ENCODE results near the gene JMJD1C.

The JMJD1C gene

DNA sequence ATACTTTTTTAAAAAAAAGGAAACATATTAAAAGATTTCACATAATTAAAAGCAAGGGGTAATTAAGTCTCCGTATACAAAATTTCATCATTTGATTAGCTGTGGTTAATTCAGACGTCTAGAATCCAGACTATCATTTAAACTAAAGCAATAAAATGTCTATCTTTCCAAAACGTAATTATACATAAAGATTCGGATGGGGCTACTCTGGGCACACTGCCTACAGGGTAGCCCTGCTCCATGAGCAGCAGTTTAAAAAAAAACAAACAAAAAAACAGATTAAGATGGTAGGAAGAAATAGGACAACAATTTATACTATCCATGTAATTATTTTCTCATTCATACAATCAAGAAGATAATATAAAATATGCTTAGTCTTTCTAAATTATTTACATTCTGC is 236.6 kb downstream of the JMJD1C start:
- DNase-seq: no peak

DNA sequence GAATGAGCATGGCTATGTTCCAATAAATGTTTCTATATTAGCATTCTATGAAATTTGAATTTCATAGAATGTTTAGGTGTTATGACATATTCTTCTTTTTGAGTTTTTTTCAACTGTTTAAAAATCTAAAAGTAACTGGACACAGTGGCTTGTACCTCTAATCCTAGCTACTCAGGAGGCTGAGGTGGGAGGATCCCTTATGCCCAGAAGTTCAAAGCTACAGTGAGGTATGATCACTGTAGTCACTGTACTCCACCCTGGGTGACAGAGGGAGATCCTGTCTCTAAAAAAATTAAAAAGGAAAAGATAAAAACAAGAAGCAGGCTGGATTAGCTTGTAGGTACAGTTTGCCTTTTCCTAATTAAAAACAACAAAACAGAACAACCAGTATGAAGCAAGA is 237.5 kb downstream of the JMJD1C start:
- no peak for DNase-seq

DNA sequence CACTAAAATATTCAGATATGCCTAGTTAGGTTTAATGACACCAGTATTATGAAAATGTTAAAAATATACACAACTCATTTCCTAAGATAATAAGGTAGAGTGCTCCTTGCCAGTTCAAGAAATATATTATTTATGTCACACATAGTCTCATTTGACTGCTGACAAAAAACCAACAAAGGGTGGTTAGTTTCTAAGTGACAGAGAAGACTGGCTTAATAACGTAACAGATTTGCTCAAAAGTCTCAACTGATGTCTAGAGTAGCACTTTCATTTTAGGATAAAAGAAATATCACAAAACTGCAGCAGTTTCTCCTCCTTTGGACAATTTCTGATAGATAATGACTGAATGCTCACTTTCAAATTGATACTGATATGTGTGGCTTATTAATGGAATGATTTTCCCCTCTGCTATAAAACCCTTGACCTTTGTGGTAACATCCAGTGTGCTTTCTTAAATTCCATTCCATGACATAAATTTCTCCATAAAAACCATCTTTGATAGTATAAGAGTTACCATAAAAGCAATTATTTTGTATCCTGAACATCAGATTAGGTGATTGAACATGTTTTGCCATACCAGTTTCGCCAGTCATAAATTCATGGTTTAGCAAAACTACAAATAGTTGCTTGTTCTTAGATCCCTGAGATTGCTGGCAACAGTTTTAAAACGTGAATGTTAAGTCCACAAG is 238.4 kb downstream of the JMJD1C start:
- DNase-seq: no peak

DNA sequence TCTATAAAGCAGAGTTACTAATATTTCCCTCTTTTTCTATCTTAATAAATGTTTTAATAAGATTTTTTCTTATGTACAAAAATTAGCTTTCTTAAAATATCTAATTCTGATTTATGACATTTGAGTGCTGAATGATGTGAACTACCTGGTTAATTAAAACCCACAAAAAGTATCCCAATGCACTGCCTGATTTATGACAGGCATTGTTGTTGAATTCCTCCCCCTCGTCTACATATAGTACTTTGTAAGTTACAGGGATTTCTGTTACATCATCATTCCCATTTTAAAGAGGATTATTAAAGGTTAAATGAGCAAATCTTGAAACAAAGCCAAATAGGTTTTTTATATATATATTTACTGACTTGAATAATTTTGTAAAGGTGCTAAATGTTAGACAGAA is 241.5 kb downstream of the JMJD1C start:
- no peak for DNase-seq

DNA sequence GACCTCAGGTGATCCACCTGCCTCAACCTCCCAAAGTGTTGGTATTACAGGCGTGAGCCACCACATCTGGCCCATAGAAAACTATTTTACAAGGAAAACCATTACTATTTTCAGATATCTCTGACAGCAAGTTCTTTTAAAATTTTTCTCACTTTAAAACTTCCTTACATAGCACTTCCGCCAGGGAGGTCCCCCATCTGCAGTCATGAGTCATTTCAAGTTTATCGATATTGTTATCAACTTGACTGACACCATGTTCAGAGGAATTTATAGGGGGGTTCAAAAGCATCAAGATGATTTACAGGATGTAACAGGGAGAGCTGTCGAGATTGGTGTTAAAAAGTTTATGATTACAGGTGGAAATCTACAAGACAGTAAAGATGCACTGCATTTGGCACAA is 243.8 kb downstream of the JMJD1C start:
- DNase-seq: no peak

DNA sequence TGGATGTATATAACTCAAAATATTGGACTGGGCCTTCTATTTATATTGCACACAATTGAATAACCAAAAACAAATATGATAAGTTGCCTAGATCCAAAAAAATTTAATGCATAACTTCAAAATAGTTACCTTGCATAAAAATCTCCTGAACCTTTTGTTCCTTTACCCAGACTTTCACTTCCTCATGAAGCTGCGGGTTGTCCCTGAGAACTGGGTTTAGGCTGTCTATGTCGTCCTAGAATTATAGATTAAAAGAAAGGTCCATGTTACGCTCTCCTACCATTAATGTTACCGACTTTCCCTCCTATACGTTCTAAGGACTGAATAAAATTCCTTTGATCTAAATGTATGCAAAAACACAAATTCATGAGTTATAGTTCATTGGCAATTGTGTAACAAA is 246.0 kb downstream of the JMJD1C start:
- DNase-seq: no peak

DNA sequence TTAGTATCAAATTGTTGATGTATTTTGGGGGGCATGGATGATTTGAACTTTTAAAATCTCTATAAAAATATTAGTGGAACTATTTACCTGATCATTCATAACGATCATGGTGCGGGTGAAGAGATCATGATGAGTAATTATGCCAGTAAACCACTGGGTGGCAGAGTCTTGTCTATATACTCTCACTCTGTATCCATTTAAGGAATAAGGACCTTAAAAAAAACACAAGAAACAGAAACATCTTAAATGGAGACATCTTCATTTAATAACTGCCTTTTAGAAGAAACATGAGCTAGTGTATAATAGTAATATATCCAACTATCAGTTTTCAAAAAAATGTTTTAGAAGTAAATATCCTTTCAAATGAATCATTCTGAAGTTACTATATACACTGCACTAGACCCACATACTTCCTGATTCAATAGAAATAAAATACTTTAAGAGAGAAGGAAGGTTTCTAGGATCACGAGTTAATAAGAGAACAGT is 248.6 kb downstream of the JMJD1C start:
- peak in 2 of 56 donors; percentile 2 to 41 for DNase-seq

DNA sequence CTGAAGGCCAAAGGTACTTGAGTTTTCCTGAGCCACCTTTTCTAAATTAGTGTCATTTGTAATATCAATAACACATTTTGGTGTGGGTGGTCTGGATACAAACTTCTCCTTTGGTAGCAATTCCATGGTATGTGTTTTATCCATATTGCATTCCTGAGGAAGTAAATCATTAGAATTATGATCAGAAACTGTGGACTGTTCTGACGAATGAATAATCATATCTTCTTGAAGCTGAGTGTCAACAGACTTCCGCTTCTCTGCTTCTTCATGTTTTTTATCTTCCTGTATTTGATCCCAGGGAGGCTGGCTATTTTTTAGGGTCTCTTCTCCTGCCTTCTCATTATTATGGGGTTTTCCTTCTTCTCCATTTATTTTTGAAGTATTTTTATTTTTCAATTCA is 251.2 kb downstream of the JMJD1C start:
- no peak for DNase-seq

DNA sequence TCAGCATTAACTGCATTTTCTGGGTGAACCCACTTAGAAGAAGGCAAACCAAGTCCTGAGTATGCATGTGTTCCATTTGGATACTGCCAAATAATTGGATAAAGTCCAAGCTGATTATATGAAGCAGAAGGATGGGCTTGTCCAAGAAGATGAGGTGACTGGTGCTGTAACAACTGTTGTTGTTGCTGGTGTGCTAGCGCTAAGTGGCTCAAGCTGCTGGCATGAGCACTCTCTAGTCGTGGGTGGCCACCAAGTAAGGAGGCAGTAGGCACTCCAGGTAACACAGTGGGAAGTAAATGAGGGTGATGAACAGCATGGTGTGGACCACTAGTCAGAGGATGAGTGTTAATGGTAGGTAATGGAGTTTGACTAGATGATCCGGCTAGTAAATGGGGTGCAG is 252.3 kb downstream of the JMJD1C start:
- DNase-seq: no peak

DNA sequence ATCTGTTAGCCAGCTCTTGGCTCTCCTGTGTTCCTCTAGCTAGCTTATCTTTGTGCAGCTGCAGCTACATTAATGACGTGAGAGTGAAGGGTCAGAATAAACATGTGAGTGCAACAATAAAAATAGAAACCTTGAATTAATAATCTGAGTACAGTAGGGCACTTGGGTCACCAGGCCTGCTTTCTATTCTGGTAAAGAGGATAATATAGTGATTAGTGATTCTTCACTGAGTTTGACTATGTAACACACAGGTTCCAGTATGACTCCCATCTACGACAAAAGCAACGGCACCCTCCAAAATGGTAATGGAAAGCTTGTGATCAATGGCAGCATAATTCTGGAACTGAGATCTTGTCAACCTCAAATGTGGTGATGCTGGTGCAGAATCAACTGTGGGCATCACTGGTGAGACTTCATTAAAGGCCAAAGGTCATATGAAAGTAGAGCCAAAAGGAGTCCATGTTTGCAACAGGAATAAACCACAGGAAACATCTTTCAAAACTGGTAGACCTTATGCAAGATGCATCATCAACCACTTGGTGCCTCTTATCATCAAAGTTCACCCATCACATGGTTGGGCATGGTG is 255.1 kb downstream of the JMJD1C start:
- no peak for DNase-seq

DNA sequence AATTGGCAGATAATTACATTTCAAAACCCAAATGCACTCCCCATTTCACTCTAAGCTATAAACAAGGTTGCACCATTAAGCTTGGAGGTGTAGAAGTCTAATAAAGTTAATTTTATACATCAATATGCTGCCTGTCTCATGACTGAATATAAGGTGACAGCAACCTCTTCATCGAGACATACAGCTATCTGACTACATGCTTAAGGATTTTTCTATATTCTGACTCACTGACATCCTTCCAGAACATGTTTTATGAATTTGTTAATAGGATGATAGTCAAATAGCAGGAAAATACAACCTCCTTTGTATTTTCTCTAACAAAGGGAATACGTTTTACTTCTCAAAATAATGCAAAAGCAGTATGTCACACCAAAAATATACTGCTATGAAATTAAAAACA is 256.1 kb downstream of the JMJD1C start:
- no peak for DNase-seq

DNA sequence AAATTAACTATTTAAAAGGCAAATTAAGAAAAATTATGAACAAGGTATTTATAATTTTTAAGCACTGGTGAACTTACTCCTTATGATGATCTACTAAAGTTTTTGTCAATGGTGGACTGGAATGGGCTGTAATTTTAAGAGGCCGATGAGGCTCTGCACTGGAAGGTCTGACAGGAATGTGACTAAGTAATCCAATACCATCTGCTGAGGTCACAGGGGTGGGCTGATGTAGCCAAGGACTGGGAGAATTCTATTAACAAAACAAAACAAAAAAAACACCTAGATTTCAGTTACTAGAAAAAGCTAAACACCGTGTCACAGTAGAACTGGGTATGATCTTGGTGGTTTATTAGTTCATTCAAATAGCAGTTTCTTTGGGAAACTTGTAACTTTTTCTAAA is 256.8 kb downstream of the JMJD1C start:
- no peak for DNase-seq

DNA sequence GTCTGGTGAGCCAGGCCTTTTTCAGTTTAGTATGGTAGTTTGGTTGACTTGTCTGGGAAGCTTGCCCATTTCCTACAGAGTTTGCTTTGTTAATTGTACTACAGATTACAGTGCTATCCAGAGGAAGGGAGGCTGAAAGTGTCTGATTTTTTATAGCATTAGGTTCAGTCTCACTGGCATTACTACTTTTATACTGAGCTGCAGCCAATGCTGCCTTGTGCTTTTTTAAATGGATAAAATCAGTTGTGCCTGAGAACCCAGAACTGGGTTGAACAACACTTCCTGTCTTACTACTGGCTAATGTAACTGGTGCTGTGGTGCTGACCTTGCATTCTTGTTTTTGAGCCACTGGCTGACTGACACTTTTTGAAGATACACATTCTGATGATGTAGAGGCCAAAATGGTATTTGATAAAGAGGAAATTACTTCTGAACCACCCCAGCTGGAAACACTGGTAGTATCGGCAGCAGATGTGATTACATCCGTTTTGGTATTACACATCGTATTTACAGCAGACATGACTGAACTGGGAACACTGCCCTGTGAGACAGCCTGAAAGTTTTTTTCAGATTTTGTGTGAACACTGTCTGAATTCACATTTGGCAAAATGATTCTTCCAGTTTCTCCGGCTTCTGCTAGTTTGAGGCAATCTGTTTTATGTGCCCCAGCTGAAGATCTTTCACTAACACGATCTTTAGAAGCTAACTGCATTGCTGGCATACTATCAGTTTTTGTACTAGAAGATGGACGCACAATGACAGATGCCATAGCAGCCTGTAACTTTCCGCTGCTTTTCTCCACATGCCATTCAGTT is 258.6 kb downstream of the JMJD1C start:
- peak in 39 of 56 donors; percentile 2 to 72 (median 30) for DNase-seq

DNA sequence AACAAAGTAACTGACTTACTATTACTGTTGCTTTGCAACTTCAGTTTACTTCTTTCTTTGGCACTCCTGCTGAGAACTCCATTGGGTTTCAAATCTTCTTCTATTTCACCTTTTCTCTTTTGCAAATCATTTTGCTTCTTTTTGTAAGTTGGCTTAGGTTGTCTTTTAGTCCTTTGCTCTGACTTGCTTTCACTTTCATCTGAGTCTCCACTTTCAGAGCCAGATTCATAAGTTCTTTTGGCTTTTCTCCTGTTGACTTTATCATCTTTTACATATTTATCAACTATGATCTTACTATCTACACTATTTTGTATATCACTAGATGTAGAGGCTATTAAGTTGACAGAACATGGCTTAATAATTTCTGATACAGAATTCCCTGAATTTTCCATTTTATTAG is 259.2 kb downstream of the JMJD1C start:
- DNase-seq: no peak

DNA sequence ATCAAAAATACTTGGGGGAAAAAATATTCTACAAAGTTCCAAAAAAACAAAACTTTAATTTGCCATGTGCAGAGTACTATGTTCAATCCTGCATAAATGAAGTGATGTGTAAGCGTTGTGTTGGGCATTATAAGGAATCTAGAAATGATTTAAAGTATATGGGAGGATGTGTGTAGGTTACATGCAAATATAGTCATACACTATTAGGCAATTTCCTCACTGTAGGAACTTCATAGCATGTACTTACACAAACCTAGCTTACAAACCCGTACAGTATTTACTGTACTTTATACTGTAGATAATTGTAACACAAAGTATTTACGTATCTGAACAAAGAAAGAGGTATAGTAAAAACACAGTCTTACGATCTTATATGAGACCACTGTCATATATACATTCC is 260.4 kb downstream of the JMJD1C start:
- no peak for DNase-seq

DNA sequence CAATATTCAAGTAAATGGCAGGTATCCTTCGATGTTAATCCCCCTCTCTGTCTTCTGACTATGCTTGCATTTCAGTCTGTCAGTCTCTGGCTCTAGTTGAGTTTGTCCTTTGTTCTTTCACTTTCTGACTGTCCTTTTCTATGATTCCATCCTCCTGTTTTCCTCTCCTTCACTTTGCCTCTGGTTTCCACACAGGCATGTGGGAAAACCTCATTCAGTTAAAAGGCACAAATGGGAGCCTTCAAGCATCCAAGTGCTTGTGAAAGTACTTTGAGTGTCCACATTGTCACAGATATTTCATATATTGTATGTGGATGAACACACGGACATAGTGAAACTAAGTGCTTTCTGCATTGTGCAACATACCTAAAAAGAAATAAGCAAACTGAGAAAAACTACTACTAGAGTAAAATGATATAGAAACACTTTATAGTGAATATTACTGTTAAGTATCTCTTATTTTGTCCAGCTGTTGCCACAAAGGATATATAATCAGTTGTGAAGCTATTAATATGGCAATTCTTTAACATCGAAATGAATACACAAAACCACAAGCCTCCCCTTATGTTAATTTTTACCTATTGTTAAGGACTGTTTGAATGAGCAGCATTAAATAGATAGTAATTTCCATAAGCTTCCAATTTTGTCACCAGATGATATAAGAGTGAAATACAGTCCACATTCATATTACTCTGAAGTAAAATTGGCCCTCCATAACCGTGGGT is 260.9 kb downstream of the JMJD1C start:
- peak in 1 of 56 donors; percentile 1 for DNase-seq

DNA sequence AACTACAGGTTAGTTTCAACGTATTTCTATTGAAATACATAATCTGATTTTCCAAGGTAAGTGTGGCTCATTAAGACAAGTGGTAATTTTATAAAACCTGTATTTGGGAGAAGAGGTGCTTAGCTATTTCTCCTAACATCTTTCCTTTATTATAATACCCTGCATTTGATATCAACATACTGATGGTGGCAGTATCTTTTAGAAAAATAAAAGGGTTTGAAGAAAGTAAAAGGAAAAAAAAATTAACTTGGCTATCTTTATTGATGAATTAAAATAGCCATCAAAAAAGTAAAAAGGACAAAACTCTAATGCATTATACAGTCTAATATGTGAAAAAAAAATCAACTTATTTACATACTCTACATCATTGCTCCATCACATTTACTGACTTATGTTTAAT is 264.7 kb downstream of the JMJD1C start:
- DNase-seq: no peak

DNA sequence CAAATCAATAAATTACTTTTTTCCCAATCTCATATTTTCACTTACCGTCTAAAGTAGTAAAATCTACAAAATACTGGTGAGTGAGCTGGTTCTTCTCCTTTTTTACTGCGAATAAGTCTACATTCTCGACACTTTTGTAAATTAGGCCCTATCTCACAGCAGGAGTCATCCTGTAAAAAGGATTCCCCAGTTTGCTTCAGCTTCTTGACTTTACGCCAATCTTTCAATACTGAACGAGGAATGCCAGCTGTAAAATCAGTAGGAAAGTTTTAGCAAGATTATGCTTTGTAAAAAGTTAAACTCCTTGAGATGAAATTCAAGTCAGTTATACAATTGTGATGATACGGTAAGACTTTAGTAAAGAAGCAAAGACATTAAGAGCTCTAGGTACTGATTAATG is 265.3 kb downstream of the JMJD1C start:
- no peak for DNase-seq

DNA sequence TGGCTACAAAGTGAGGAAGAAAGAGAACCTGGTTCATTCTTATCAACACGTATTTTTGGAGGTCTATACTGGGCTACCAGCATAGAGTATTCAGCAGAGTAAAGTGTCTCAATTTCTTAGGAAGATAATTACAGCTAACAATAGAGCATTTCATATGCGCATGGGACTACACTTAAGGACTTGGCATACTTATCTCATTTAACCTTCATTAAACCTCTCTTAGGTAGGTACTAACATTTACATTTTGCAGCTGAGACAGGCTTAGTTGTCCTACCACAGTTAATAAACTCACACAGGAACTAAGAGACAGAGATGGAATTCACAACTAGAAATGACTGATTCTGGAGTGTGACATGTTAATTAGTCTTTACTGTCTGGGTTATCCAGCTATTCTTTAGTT is 266.1 kb downstream of the JMJD1C start:
- DNase-seq: no peak

DNA sequence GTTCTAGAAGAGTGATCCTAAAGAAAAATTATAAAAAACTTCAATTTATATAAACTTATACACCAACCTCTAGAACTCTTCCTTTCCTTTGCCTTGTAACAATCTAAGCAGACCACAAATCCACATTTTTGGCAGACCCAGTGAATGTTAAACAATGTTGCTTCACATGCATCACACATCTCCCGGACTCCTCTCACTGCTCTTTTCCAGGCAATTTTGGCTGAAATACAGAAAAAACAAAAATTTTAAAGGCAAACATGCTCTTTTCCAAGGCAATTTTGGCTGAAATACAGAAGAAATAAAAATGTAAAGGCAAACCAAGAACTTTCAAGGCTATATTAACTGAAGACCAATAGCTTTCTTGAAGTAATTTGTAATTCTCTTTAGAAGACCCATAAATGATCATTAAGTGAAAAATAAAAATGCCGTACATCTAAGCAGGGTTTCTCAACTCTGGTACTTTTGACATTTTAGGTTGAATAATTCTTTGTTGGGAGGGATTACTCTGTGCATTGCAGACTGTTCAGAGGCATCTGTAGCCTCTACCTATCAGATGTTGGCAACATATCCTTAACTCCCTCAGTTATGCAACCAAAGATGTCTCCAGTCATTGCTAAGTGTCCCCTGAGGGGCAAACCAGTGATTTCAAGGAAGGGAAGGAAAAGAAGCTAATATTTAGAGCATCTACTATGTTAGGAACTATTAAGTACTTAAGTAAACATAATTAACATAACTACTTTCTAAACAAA is 268.3 kb downstream of the JMJD1C start:
- DNase-seq: no peak

DNA sequence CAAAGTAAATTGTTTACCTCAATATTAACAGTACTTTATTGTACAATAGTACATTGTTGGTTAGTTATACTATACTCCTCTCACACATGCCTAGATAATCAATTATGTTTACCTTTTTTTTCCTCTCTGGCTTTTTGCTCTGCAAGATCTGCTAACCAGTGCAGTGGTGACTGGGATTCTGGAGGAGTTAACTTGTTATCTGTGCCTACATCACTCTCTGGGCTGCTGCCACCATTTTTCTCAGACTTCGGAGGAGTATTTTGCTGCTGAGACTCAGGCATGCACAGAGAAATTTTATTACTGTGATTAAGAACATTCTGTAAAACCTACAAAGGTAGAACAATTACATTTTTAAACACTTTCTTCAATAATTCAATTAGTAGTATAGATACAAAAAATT is 273.0 kb downstream of the JMJD1C start:
- no peak for DNase-seq
